ENCODE results near the gene POLDIP3.
"Not testable (repeated sequence)": the region's sequence is repeated elsewhere in the genome, so short reads cannot be mapped to it uniquely, and the experiment has no call there.

POLDIP3 gene

DNA sequence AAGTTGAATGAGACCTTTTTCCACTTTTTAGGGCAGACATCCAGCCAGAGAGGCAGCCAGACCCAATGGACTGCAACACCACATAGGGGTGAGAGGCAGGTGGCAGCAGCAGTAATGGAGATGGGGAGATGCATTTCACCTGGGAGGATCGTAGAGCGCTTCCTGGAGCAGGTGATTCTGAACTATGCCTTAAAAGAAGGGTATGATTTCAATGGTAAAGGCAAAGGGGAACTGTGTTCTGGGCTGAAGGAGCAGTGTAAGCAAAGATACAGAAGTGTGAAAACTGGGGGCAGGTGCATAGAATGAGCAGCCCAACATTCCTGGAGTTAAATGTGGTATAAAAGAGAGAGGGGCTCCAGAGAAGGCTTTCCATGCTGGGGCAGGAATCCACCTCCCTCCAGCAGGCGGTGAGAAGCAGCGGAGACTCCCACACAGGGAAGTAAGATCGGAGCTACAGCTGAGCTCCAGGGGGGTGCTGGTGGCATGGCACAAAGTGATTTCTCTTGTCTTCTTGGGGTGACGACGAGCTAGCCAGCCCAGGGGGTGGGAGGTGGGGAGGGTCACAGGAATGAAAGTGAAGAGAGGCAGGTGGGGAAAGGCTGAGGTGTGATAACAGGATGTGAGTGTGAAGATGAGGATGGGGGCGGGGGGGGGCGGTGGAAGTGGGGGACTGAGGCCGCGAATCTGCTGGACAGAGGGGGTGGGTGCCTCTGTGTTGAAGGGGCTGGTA is 65.2 kb downstream of the POLDIP3 start:
- no peak for DNase-seq

DNA sequence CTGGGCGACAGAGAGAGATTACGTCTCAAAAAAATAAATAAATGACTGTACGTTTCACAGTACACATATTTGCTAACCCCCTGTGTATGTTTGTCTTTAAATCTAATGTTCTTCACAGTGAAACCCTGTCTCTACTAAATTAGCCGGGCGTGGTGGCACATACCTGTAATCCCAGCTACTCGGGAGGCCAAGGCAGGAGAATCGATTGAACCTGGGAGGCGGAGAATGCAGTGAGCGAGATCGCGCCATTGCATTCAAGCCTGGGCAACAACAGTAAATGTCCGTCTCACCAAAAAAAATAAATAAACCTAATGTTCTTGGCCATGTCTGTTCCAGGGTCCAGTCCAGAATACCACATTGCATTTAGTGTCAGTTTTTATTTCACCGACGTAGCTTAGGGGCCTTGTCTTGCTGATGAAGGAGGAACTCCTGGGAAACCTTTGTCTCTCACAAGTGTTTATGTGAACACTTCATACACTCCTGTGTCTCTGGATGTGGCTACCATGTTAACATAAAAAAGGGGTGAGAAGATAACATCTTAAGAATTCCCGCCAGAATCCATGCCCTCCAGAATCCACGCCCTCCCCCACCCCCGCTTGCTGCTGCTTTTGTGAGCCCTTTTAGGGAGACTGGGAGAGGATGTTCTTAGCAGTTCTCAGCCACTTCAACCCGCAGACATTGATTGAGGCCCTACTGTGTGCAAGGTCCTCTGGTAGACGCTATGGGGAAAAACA is 65.9 kb downstream of the POLDIP3 start:
- no peak for DNase-seq

- DNase-seq = not testable (repeated sequence)
These were observed 66.6 kb downstream of the POLDIP3 start for GRCh38 chr22:42548126-42548525.

DNA sequence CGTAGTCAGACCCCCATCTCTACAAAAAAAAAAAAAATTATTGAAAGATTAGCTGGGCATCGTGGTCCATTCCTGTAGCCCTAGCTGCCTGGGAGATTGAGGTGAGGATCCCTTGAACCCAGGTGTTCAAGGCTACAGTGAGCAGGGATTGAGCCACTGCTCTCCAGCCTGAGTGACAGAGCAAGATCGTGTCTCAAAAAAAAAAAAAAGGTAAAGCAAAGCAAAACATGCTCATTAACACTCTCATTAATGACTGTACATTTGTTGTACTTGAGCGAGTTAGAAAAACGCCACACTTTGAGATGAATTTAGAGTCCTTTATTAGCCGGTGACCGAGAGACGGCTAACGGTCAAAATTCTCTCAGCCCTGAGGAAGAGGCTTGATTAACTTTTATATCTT is 67.1 kb downstream of the POLDIP3 start:
- no peak for DNase-seq

DNA sequence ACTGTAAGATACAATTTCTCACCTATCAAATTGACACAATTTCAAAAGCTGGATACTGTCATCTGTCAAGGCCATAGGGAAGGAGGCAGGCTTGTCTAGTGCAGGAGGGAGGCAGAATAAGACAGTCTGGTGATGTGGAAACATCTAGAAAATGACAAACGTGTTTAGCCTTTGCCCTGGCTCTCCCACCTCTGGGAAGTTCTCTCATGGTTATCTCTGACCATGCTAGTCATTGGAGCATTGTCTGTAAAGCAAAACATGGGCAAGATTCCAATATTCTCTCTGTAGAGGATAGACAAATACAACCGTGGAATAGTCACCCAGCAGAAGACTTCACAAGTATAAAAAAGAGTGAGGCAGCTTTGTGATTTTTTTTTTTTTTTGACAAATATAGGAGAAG is 70.0 kb downstream of the POLDIP3 start:
- DNase-seq = peak; percentile 39

GRCh38 chr22:42539236-42539771 is 75.4 kb downstream of the POLDIP3 start:
- DNase-seq = not testable (repeated sequence)

DNA sequence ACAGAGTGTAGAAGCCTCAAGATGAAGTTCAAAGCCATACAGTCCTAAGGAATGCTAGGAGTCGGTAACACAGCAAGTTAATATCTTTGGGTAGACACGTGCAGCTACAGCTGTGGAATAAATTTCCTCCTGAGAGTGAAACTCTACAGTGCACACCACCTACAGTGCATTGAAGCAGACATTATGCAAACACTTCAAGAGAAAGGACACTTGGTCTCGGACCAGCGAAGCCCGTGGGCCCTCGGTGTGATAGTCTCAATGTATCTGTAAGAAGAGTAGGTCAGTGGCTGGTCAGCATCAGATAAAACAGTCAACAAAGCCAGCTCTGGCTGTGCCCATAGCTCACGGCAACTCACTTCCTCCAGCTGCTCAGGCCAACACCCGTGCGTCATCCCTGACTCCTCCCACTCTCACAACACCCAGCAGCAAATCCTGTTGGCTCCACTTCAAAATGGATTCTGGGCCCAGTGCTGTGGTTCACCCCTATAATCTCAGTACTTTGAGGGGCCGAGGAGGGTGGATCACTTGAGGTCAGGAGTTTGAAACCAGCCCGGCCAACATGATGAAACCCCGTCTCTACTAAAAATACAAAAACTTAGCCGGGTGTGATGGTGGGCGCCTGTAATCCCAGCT is 77.4 kb downstream of the POLDIP3 start:
- DNase-seq = not testable (repeated sequence)

DNA sequence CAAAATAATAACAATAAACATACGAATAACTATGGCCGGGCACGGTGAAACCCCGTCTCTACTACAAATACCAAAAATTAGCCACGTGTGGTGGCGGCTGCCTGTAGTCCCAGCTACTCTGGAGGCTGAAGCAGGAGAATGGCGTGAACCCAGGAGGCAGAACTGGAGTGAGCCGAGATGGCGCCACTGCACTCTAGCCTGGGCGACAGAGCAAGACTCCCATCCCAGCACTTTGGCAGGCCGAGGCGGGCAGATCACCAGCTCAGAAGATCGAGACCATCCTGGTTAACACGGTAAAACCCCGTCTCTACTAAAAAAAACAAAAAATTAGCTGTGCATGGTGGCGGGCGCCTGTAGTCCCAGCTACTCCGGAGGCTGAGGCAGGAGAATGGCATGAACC is 78.0 kb downstream of the POLDIP3 start:
- peak; percentile 3 for DNase-seq

- no peak for DNase-seq
These were observed 78.5 kb downstream of the POLDIP3 start for GRCh38 chr22:42536166-42536565.

DNA sequence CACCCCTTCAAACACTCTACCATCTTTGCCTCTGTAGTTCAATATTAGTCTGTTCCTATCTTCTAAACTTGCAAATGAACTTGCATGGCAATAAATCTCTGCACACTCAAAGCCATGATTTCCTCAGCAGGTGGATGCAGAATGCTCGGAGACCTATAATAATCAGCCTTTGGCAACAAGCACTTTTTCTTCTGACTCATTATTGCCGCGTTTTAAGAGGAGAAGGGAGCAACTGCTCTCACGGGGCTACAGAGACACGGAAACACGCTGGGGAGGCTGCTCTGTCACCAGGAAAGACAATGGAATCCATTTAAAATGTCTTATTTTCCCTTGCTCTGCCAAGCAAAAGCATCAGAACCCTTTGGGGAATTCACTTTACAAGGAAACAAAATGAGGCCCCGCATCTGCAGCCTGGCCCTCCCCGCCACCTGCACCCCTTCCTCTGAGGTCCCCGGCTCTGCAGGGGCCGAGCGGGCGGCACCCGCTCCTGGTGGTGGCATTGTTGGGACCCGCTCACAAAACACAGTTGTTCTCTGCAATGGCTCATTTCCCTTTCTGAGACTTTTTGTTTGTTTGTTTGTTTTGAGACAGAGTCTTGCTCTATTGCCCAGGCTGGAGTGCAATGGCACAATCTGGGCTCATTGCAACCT is 79.5 kb downstream of the POLDIP3 start:
- not testable (repeated sequence) for DNase-seq
